Lower lobe of right lung (tissue), 2 donors: Measurements from ENCODE around the gene TMEM116. TPM values are rescaled to one million over a fixed set of nuclear protein-coding genes. Genes with fewer than 3 reads are reported as not detected.
"Not testable (repeated sequence)": the region's sequence is repeated elsewhere in the genome, so short reads cannot be mapped to it uniquely, and the experiment has no call there.

Experiments
- ATAC-seq, 2 donors: fragments of 200-7000 bp; cut with Tn5 transposase; one replicate each; pipeline ENCODE4 v1.9.1; 2020 to 2022; ENCODE audit warnings: mild to moderate bottlenecking in 2 of 2, moderate library complexity in 2 of 2
- DNase-seq: peaks from one replicate; pipeline ENCODE4 v3.0.0-alpha.2; 2020
- H3K27ac ChIP-seq: fragments of 200-600 bp; one replicate; pipeline ENCODE4 v1.8.0; 2022
- H3K27me3 ChIP-seq: fragments of 200-600 bp; one replicate; pipeline ENCODE4 v1.8.0; 2022; ENCODE audit warnings: low read depth
- H3K36me3 ChIP-seq: fragments of 200-600 bp; one replicate; pipeline ENCODE4 v1.8.0; 2022; ENCODE audit warnings: mild to moderate bottlenecking
- H3K4me1 ChIP-seq: fragments of 200-600 bp; one replicate; pipeline ENCODE4 v1.8.0; 2022
- H3K4me3 ChIP-seq: fragments of 200-600 bp; one replicate; pipeline ENCODE4 v1.8.0; 2022; ENCODE audit warnings: mild to moderate bottlenecking
- H3K9me3 ChIP-seq: fragments of 200-600 bp; one replicate; pipeline ENCODE4 v1.8.0; 2022
- CTCF ChIP-seq: fragments of 200-600 bp; IDR thresholded peaks from one replicate; pipeline ENCODE4 v1.8.0; 2022; ENCODE audit warnings: antibody characterized with exemption, mild to moderate bottlenecking
- intact Hi-C: fragments of 100-400 bp; cut with DNase I; formaldehyde crosslinking; loops from one replicate; pipeline ENCODE4 v1.11.0; 2022
- total RNA-seq: library from RNA; stranded (reverse); fragmentation: NEBNext Ultra II Directional; extraction: Animal tissue kit (Norgen Biotek cat#: 25700); gene quantifications from one replicate; pipeline ENCODE4 v1.2.1, GENCODE V29; 2021
- donor health status: DM: no; HTN: yes; CAD: no; lungs with severe emphysema.

TMEM116 gene
- total RNA-seq, 1 donor from 2014 or later, result 21.1 TPM

DNA sequence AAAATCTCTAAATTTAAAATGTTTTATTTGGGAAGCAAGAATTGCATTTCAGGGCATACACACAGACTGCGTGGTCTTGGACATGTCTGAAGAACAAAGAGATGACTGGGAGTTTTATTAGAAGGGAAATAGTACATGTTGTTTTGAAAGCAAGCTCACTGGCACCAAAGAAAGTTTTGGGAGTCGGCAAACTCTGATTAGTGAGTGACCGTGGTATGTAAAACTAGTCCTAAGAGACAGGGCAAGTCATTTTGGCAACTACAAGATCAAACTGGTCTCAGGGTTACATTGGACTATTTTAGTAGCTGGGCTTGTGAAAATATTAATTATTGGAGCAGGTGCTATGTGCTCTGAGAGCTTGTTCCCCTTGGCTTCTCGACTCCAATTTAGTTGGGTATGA lies 14.9 kb downstream of the TMEM116 start:
- no peak overlapping the region for H3K4me3 ChIP-seq
- TF ChIP-seq CTCF, result no peak
- H3K27me3 ChIP-seq, result no peaks in the 10 kb centered on the region
- peaks cover 20% of the 10 kb centered on the region for H3K4me1 ChIP-seq
- intact Hi-C loops, result no loop called here
- no peaks in the 10 kb centered on the region for H3K9me3 ChIP-seq
- DNase-seq (no peak), ATAC-seq (no peak)
- no peak overlapping the region for H3K27ac ChIP-seq
- no peaks in the 10 kb centered on the region for H3K36me3 ChIP-seq

DNA sequence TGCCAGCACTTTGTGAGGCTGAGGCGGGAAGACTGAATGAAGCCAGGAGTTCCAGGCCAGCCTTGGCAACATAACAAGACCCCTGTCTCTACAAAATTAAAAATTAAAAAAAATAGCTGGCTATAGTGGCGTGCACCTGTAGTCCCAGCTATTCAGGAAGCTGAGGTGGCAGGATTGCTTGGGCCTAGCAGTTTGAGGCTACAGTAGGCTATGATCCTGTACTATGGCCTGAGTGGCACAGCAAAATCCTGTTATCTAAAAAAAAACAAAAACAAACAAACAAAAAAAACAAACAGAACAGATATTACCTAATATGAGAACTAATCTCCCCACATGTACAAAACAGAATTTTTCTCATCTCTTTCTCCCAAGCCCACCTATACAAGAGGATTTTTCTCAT lies 15.7 kb downstream of the TMEM116 start:
- Histone ChIP-seq H3K27ac (no peak overlapping the region), H3K36me3 (no peaks in the 10 kb centered on the region), H3K4me3 (no peak overlapping the region), H3K9me3 (no peaks in the 10 kb centered on the region), H3K4me1 (peaks cover 20% of the 10 kb centered on the region), H3K27me3 (no peaks in the 10 kb centered on the region)
- intact Hi-C loops, result no loop called here
- no peak for TF ChIP-seq CTCF
- DNase-seq (no peak), ATAC-seq (no peak)

DNA sequence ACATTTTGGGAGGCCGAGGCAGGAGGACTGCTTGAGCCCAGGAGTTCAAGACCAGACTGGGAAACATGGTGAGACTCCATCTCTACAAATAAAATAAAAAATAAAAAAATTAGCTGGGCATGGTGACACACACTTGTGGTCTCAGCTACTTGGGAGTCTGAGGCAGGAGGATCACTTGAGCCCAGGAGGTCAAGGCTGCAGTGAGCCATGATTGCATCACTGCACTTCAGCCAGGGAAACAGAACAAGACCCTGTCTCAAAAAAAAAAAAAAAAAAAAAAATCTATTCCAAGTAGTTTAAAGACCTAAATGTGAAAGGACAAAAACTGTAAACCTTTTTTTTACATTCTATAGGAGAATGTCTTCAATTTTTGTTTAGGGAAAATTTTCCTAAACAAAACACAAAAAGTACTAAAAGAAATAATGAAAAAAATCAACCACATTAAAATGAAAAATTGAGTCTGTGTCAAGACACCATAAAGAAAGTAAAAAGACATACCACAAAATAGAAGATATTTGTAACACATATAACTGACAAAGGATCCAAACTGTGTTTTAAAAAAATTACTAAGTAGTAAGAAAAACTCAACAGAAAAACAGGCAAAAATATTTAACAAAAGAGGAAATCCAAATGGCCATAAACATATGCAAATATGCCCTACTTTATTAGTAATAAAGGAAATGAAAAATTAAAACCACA lies 17.0 kb downstream of the TMEM116 start:
- Histone ChIP-seq H3K36me3 (peaks cover under 1% of the 10 kb centered on the region), H3K9me3 (no peaks in the 10 kb centered on the region), H3K27me3 (no peaks in the 10 kb centered on the region), H3K4me3 (no peak overlapping the region), H3K4me1 (peaks cover 7% of the 10 kb centered on the region), H3K27ac (no peak overlapping the region)
- ATAC-seq (no peak), DNase-seq (no peak)
- intact Hi-C loops, result no loop called here
- TF ChIP-seq CTCF, result no peak

DNA sequence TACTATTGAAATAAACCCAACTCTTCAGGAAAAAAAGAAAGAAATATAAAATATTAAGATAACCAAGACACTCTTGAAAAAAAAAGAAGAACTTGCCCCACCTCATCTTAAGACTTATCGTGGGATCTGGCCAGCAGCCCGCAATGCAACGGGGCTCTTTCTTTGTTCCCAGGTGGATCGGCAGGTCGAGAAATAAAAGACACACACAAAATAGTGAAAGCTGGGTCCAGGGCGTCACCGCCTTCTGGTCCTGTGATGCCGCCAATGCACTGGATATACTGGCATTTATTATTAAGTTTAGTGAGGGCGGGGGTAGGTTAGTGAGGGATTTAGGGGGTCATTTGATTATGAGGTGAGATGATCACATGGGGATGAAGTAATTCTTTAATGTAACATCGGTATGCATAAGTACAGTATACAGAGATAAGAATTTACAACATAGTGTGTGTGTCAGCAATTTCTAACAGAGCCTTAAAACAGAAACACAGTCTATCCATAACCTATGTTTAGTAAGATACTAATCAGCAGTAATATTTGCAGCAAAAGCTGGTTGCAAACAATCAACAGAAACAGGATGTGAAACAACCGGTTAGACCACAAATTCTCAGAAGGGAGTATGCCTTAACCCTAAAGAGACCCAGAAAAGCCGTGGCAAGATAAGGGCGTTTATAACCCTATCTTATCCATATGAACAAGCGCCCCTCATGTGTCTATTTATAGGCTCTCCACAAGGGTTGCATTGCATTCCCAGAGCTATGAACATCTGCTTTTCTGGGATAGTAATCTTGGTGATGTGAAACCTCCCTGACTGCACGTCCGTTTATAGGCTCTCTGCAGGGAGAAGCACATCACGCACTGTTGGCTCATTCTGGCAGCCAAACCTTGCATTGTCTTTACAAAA lies 18.5 kb downstream of the TMEM116 start:
- H3K27me3 ChIP-seq, H3K9me3 ChIP-seq, intact Hi-C loops, ATAC-seq, H3K4me1 ChIP-seq, H3K27ac ChIP-seq, DNase-seq: not testable (repeated sequence)
- H3K4me3 ChIP-seq, result peak overlapping the region; percentile 29
- H3K36me3 ChIP-seq, result peaks cover 15% of the 10 kb centered on the region

DNA sequence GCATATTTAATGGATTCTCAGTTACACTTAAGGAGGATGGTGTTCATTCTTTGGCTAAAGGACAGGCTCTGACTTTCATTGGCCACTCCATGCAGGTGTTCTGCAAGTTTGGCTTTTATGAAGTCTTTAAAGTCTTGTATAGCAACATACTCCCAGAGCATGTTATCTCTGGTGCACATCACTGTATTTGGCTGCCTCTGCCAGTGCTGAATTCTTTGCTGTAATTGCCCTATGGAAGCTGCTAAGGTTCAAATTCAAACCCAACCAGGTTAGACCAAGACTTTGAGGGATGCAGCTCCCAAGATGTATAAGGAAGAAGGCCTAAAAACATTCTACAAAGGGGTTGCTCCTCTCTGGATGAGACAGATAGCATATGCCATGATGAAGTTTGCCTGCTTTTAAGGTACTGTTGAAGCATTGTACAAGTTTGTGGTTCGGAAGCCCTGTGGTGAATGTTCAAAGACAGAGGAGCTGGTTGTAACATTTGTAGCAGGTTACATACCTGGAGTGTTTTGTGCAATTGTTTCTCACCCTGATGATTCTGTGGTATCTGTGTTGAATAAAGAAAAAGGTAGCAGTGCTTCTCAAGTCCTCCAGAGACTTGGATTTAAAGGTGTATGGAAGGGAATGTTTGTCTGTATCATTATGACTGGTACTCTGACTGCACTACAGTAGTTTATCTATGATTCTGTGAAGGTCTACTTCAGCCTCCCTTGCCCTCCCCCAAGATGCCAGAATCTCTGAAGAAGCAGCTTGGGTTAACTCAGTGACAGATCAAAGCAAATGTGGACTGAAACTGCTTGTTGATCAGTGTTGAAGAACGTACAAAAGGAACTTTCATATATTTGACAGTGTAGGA lies 19.4 kb downstream of the TMEM116 start:
- peak overlapping the region; percentile 29 for H3K4me3 ChIP-seq
- no peaks in the 10 kb centered on the region for H3K27me3 ChIP-seq

More for the DNA sequence above, 19.4 kb downstream of the TMEM116 start:
- intact Hi-C loops, result no loop called here
- H3K27ac ChIP-seq, result no peak overlapping the region
- TF ChIP-seq CTCF, result no peak
- no peaks in the 10 kb centered on the region for H3K9me3 ChIP-seq
- DNase-seq, result no peak
- peaks cover 7% of the 10 kb centered on the region for H3K4me1 ChIP-seq
- ATAC-seq, result no peak
- peaks cover 15% of the 10 kb centered on the region for H3K36me3 ChIP-seq
